H1 (cell line): ENCODE measurements around the gene FBLIM1. TPM values are rescaled to one million over a fixed set of nuclear protein-coding genes. Genes with fewer than 3 reads are reported as not detected.

Experiments used
- EP300 ChIP-seq, 2 experiments: IDR thresholded peaks; 1 replicate in 1 of 2; 2 replicates in 1 of 2; pipeline ENCODE4 v1.6.1; 2011 to 2012; ENCODE audit warnings: low read depth in 2 of 2, low read length in 2 of 2, mild to moderate bottlenecking in 2 of 2, borderline replicate concordance in 1 of 2, inconsistent platforms in 1 of 2, moderate library complexity in 1 of 2
- HDAC6 ChIP-seq: IDR thresholded peaks from one replicate; pipeline ENCODE4 v1.7.1; 2012; ENCODE audit warnings: low read depth, mild to moderate bottlenecking, inconsistent platforms, low read length, moderate library complexity
- JUN ChIP-seq: IDR thresholded peaks from 2 replicates; pipeline ENCODE4 v1.6.1; 2011; ENCODE audit warnings: low read depth, mild to moderate bottlenecking, improper control_type of control experiment, low read length
- RAD21 ChIP-seq, 2 experiments: IDR thresholded peaks in 1 of 2; conservative IDR thresholded peaks in 1 of 2; 2 replicates each; pipeline ENCODE4 v1.6.1; 2011; ENCODE audit warnings: low read depth in 2 of 2, low read length in 2 of 2, improper control_type of control experiment in 1 of 2, inconsistent platforms in 1 of 2, mild to moderate bottlenecking in 1 of 2, moderate library complexity in 1 of 2
- TAF7 ChIP-seq: optimal IDR thresholded peaks from 2 replicates; pipeline ENCODE3; 2011; ENCODE audit warnings: low read depth, mild to moderate bottlenecking, inconsistent platforms, low read length, moderate library complexity, borderline replicate concordance
- polyA plus RNA-seq, 7 experiments: library from polyadenylated mRNA; depleted of rRNA in 3 of 7; stranded (reverse) in 5 of 7; unstranded in 2 of 7; fragments of >200 nt in 5 of 7; fragments of 200-250 nt in 2 of 7; gene quantifications; 1 replicate in 5 of 7; 2 replicates in 1 of 7; 4 replicates in 1 of 7; pipeline versions ENCODE4 v1.2.1 to v1.2.3, GENCODE V29; 2011 to 2013; ENCODE audit warnings: missing spikeins in 2 of 7, mixed read lengths in 2 of 7
- total RNA-seq: library from RNA; stranded (reverse); fragmentation: NEBNext Ultra II Directional; extraction: Animal tissue kit (Norgen Biotek cat#: 25700); gene quantifications from 2 replicates; pipeline ENCODE4 v1.2.1, GENCODE V29; 2021
- TF ChIP-seq, protein P1 (sequence below), 3 experiments: IDR thresholded peaks; 1 replicate in 2 of 3; 2 replicates in 1 of 3; pipeline versions ENCODE4 v1.5.1 to v1.6.1; 2011; ENCODE audit warnings: low read length in 3 of 3, mild to moderate bottlenecking in 3 of 3, inconsistent platforms in 2 of 3, low read depth in 1 of 3, moderate library complexity in 1 of 3; ENCODE audit not compliant: insufficient read depth in 1 of 3; ENCODE audit errors: control extremely low read depth in 1 of 3
- TF ChIP-seq, protein P2 (sequence below): IDR thresholded peaks from 2 replicates; pipeline ENCODE4 v1.6.1; 2011; ENCODE audit warnings: low read depth, mild to moderate bottlenecking, low read length; ENCODE audit not compliant: insufficient read depth

Gene FBLIM1
- total and polyA plus RNA-seq, 2 of the 8 experiments (the other 6 are each of a cell fraction or from before 2014, with no cell fraction given) = 66.6 to 66.7 TPM

DNA sequence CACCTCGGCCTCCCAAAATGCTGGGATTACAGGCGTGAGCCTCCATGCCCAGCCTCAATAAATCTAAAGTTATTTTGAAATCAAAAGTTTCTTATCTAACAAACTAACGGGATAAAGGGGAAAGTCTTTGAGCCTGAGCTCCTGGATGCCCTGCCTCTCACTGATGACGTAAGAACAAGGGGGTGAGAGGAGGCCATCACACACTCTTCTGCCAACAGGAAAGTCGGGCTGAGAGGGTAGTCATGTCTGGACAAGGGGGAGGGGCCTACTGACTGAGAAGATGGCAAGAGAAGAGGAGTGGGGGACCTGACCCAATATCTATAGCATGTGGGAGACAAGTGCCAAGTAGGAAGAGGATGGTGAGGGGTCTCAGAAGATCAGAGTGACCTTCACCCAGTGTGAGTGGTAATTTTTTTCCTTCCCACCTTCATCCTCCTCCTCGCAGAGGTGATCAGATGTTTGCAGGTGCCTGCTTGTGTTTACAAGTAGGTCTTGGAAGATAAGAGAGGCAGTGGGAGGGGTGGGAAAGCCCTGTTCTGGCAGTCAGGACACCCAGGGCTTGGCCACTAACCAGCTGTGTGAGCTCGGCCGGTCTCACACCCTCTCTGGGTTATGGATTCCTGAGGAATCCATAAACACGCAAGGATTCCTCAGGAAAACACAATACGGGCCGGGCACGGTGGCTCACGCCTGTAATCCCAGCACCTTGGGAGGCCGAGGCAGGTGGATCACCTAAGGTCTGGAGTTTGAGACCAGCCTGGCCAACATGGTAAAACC is 39.2 kb downstream of the FBLIM1 start (continued):
- TF ChIP-seq, protein P1, sequence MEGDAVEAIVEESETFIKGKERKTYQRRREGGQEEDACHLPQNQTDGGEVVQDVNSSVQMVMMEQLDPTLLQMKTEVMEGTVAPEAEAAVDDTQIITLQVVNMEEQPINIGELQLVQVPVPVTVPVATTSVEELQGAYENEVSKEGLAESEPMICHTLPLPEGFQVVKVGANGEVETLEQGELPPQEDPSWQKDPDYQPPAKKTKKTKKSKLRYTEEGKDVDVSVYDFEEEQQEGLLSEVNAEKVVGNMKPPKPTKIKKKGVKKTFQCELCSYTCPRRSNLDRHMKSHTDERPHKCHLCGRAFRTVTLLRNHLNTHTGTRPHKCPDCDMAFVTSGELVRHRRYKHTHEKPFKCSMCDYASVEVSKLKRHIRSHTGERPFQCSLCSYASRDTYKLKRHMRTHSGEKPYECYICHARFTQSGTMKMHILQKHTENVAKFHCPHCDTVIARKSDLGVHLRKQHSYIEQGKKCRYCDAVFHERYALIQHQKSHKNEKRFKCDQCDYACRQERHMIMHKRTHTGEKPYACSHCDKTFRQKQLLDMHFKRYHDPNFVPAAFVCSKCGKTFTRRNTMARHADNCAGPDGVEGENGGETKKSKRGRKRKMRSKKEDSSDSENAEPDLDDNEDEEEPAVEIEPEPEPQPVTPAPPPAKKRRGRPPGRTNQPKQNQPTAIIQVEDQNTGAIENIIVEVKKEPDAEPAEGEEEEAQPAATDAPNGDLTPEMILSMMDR (IDR thresholded peaks at IDR 0.05; ENCODE audit: control extremely low read depth in 1 of 3, insufficient read depth in 1 of 3, low read depth in 1 of 3, low read length in 3 of 3) = no peak
- TF ChIP-seq EP300 (IDR thresholded peaks at IDR 0.05; ENCODE audit: borderline replicate concordance in 1 of 2, low read depth in 2 of 2, low read length in 2 of 2) (no peak), TAF7 (no peak), HDAC6 (no peak), JUN (no peak), RAD21 (IDR thresholded peaks at IDR 0.05 in 1 of 2, conservative IDR thresholded peaks at IDR 0.05 in 1 of 2; ENCODE audit: low read depth in 2 of 2, low read length in 2 of 2) (no peak)
- TF ChIP-seq, protein P2, sequence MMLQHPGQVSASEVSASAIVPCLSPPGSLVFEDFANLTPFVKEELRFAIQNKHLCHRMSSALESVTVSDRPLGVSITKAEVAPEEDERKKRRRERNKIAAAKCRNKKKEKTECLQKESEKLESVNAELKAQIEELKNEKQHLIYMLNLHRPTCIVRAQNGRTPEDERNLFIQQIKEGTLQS = no peak
